CD4-positive, alpha-beta T cell treated with Interleukin-4 for 4 hours (primary cell): ENCODE data around the gene BACH2.
"Not testable (repeated sequence)": the region's sequence is repeated elsewhere in the genome, so short reads cannot be mapped to it uniquely, and the experiment has no call there.

Source experiments
- DNase-seq: peaks from one replicate; pipeline ENCODE4 v3.0.0-alpha.2; 2020

Gene BACH2

DNA sequence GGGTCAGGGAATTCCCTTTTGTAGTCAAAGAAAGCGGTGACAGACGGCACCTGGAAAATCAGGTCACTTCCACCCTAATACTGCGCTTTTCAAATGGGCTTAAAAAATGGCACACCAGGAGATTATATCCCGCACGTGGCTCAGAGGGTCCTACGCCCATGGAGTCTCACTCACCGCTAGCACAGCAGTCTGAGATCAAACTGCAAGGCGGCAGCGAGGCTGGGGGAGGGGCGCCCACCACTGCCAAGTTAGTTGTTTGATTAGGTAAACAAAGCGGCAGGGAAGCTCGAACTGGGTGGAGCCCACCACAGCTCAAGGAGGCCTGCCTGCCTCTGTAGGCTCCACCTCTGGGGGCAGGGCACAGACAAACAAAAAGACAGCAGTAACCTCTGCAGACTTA lies 242.4 kb downstream of the BACH2 start:
- DNase-seq: not testable (repeated sequence)

DNA sequence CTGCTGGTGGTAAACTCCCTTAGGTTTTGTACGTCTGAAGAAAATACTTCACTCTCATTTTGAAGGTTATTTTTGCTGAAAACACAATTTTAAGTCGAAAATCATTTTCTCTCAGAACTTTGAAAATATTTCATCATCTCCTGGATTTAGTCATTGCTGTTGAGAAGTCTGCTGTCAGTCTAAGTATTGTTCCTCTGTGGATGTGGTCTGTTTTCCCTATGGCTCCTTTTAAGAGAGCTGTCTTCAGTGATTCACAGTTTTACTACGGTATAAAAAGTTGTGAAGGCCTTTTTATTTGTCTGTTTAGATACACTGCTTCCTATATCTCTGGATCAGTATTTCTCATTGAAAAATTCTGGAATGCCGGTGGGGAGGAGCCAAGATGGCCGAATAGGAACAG lies 243.0 kb downstream of the BACH2 start:
- no peak for DNase-seq

DNA sequence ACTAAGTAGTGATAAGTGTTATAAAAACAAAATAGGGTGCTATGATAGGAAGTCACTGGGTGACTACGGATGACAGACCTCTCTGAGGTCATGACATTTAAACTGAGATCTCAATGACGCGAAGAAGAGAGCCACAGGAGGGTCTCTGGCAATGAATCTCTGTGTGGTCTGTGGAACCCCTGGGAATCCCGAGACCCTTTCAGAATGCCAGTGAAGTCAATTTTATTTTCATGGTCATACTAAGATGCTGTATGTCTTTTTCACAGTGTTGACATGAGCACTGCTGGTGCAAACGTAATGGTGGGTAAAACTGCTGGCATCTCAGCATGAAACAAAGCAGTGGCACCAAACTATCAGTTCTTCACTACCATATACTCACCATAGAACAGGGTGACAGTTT lies 247.3 kb downstream of the BACH2 start:
- DNase-seq: no peak

DNA sequence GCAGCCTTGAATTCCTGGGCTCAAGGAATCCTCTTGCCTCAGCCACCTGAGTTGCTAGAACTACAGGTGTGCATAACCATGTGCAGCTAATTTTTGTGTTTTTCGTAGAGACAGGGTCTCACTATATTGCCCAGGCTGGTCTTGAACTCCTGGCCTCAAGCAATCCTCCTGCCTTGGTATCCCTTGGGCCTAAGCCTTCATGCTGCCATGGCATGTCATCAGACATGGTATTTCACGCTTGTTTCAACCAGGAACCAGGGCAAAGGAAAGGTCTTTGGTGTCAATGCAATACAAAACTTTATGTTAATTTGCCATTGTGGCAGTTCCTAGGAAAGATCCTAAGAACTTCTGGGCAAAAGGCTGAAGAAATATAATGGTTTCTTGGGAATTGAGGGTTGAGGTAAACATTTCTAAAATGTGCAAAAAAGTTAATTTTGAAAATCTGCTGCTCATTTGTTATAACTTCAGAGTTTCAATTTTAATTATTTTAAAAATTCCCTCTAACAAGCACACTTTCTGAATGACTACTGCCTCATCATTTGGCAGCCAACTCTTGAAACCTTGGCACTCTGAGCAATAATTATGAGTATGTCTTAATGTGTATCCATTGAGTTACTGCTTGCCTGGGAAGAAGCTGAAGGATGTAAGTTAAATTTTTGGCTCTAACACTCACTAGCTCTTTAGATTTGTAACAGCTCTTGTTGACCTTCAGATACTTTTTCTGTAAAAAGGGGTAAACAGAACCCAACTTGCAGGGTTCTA lies 248.3 kb downstream of the BACH2 start:
- no peak for DNase-seq

DNA sequence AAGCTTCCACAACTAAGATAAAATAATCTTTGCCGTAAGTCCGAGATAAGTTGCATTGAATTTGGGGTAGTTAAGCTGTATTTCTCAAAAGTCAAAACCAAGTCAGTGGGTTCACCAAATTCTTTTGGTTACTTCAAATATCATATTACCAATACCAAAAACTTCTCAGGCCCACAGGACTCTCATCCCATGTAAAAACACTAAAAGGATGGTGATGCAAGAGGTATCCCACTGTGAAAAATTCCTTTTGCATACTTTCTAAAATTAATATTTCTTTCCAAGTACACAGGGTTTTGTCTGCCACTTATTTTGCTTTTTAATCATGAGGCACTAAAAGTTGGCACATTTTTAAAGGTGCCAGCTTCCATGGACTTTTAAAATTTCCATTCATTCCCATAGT lies 251.1 kb downstream of the BACH2 start:
- DNase-seq: no peak

DNA sequence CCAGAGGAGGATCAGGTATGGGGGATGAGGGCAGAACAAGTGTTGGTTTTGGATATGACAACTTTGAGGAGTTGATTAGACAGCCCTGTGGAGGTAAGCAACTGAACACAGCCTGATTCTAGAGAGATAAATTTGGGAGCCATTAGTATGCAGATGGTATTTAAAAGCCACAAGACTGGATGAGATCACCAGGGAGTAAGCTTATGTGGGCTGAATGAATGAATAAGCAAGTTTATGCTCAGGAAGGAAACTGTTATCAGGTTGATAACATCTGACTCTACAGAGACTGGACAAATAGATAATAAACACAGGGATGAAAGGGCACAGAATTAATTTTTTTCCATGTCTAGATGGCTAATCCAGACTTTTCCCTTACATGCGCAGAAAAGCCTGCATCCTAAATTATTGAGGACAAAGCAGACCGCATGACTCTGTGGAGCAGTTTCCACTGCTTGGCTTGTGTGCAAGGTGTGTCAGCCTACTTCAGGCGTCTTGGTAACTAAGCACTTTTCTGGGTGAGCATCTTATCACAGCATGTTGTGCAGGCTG lies 251.7 kb downstream of the BACH2 start:
- no peak for DNase-seq

DNA sequence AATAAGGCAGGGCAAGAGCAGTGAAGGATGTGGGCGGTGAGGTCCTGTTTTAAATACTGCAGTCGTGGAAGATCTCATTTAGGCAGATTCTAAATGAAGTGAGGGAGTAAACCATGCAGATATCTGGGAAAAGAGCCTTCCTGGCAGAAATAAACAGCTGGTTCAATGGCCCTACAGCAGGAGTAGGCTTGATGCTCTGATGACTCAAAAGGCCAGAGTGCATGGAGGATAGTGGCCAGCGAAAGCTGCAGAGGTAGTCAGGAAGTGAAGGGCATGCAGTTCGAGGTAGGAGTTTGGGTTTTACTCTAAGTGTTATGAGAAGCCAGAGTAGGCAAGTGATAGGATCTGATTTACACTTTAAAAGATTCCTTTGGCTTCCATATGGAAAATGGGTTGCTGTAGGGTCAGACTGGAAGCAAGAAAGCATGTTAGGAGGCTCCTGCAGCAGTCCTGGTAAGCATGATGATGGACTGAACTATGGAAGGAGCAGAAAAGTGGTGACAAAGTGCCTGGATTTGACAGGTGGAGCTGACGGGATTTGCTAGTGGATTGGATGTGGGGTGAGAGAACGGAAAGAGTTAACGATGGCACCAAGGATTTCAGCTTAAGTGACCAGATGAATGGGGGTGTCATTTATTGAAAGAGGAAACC lies 252.3 kb downstream of the BACH2 start:
- DNase-seq: no peak

DNA sequence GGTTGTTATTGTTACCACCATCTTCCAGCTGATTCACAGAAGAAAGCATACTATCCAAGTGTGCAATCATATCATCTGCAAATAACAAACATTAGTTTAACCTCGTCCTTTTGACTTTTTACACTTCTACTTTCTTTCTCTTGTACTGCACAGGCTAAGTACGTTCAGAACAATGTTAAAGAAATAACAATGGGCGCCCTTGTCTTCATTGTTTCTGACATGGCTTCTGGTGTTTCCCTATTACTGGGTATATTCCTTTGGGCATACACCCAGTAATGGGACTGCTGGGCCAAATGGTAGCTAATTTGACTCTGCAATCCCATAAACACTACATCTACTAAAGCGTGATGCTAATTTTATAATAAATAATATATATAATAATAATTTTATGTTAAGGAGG lies 255.7 kb downstream of the BACH2 start:
- no peak for DNase-seq

DNA sequence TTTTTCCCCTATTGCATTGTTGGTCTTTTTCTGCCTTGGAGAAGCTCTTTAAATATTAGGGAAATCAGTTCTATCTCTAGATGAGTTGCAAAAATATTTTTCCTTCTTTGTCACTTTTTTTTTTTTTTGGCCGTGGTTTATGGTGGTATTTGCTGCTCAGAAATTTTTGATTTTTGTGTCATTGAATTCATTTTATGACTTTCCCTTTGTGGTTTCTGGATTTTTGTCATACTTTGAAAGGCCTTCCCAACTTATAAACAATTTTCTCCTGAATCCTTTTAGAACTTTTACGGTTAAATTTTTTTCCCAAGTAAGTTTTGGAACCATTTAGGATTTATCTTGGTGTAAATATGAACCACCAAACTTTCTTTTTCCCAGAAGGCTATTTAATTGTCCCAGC lies 256.7 kb downstream of the BACH2 start:
- DNase-seq: no peak

DNA sequence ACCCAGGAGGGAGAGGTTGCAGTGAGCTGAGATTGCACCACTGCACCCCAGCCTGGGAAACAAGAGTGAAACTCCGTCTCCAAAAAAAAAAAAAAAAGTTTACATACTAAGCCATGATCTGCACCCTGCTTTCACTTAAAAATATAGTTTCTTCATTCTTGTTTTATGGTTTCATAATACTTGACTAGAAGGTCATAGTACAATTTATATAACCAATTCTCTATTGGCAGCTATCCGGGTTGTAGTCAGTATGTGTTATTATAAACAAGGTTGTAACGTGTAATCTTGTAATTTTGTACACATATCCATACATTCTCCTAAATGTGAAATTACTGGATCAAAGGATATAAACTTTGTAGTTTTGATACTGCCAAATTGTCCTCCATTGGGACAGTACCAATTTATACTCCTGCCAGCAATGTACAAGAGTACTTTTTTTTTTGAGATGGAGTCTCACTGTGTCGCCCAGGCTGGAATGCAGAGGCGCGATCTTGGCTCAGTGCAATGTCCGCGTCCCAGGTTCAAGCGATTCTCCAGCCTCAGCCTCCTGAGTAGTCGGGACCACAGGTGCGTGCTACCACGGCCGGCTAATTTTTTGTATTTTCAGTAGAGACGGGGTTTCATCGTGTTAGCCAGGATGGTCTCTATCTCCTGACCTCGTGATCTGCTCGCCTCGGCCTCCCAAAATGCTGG lies 257.5 kb downstream of the BACH2 start:
- DNase-seq: no peak

DNA sequence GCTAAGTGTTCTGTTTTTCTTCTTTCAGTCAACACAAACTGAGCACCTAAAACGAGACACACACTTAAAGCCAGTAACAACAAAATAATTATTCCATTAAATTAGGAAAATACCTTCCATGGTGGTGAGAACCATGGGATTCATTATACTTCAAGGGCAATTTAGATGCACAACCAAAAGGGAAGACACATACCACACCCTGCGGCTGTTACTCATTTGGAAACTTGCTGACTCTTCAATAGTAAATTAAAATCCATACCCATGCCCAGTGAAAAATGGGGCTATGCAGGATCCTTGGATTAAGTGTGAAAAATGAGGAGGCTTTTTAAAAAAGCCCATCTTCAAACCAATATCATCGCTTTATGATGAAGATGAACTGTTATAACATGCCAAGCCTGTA lies 259.7 kb downstream of the BACH2 start:
- DNase-seq: no peak

DNA sequence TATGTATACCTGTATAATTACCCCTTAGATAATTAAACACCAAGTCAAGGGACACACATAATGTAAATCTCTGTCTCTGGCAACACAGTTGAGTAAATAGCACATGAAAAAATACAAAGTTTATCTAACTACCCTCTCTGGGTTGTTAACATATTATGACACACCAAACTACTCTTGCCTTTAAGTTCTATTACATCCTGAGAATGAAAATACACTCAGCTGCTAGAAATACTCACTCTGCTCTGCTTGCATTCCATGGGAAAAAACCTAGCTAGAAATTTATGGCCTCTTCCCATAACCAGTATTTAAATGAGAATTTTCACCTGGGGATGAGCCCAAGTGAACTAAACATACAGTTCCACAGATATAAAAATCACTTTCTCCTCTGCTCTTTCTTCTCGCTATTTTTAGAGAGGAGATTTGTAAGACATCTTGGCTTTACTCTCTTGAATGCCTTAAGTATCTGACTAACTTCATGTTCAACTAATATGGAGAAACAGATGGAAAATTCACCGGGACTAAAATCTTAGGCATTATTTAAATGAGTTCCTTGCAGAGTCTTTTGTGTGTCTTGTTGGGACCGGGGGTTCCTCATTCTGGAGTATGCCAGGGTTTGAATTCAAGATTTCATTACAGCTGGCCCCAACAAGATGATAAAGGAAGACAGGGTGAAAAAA lies 261.5 kb downstream of the BACH2 start:
- no peak for DNase-seq

DNA sequence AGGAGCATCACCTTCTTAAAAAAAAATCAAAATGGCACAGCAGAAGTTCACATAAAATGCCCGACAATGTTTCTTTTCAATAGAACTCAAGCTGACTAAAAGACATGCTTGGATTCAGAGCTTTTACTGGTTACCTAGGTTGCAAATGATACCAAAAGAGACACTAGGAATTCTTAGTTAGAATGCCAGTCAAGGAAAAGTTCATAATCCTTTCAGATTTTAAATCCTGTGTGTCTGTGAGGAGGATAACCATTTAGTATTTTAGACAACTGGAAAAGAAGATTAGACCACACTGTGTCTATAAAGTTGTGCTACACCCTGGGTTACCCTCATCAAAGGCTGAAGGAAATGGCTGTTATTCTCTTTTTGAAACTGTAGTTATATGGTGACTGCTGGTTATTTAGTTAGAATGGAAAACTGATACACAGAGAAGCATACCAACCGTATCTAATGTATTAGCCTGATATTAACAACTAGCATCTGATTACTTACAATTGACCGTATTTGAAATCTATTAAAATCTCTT lies 262.8 kb downstream of the BACH2 start:
- no peak for DNase-seq

DNA sequence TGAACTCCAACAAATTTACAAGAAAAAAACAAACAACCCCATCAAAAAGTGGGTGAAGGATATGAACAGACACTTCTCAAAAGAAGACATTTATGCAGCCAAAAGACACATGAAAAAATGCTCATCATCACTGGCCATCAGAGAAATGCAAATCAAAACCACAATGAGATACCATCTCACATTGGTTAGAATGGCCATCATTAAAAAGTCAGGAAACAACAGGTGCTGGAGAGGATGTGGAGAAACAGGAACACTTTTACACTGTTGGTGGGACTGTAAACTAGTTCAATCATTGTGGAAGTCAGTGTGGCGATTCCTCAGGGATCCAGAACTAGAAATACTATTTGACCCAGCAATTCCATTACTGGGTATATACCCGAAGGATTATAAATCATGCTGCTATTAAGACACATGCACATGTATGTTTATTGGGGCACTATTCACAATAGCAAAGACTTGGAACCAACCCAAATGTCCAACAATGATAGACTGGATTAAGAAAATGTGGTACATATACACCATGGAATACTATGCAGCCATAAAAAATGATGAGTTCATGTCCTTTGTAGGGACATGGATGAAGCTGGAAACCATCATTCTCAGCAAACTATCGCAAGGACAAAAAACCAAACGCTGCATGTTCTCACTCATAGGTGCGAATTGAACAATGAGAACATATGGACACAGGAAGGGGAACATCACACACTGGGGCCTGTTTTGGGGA lies 264.0 kb downstream of the BACH2 start:
- not testable (repeated sequence) for DNase-seq

DNA sequence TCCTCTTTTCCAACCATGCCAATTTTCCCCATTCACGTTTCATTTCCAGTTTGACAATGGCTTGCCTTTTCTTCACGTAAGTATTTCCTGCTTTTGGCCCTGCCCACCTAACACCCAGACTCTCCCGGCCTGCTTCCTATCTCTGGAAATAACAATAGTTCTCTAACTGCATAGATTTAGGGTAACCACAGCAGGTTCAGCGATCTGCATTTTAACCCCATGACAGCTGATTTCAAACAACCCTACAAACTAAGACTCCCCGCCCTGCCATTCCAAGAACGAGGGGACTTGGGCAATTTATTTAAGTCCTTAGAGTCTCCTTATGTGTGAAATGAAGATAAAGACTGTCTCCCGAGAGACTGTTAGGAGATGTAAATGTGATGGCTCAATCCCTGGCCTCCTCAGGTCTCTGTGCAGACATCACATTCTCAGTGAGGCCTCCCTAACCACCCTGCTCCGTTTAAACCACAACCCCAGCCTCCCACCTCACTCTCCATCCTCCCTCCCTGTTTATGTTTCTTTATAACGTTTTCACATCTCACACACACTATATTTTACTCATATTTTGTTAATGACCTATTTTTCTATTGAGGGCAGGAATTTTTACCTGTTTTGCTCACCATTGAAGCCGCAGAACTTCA lies 267.5 kb downstream of the BACH2 start:
- DNase-seq: no peak

DNA sequence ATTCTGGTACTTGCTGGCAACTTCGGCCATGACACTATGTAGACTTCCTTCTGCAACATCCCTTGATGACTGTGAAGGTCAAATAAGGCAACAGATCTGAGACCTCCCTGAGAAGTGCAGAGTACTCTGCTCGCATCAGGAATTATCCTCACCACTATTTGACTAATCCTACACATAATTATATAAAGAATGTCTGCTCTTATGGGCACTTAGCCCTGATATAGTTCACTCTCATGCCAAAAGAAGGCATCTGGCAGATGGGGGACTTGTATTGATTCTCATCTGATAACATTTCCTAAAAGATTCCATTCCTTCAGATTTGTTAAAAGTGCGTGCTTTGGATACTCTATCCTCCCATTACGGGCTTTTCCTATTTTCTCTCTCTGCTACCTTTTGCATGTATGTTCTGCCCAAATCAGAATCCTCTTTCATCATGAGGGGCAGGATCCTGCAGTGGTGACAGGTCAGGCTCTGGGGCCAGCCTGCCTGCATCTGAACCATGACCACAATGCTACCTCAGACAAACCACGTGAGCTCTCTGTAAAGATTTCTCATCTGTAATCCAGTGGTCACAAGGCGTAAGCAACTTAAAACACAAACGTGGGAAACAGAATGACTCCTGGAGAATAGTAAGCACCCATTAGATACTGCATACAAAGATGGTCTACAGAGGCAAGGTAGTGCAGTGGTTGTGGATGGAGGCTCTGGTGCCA lies 268.4 kb downstream of the BACH2 start:
- no peak for DNase-seq

DNA sequence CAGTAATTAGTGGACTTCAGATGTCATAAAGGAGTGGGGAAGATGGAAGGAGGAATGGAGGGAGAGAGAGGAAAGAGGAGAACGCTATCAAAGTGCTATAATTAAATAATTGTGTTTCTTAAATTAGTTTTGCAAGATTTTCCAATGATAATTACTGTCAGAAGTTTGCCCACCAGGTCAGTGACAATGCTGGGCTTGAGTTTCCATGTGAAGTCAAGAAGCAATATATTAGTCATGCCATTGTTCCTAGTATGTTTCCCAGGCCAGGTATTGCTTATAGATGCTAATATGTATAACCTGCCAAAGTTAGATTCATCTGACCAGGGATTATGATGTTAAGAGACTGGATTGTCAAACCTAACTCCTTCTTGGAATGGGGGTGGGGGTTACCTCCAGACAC lies 270.4 kb downstream of the BACH2 start:
- no peak for DNase-seq

DNA sequence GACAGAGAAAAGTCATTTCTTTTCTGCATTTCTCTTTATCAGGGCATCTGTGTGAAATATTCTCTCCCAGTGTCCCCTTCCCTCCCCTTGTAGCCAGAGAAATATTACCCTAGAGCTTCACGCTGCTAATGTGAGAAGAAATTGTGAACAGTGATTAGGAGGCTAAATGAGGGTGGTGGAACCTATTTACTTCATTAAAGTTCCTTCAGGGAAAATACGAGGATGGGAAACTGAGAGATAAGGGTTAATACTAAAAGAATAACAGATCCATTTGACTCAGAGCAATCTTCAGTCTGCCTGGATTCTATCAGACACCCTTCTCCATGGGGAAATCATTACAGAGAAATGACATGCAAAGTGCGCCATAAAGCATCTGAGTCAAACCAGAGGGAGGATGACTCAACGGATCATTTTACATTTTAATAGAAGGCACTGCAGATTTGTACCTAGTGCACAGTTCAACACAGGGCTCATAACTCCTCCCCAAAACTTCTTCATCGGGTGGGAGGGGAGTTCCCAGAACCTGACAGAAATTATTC lies 271.1 kb downstream of the BACH2 start:
- peak; percentile 25 for DNase-seq

DNA sequence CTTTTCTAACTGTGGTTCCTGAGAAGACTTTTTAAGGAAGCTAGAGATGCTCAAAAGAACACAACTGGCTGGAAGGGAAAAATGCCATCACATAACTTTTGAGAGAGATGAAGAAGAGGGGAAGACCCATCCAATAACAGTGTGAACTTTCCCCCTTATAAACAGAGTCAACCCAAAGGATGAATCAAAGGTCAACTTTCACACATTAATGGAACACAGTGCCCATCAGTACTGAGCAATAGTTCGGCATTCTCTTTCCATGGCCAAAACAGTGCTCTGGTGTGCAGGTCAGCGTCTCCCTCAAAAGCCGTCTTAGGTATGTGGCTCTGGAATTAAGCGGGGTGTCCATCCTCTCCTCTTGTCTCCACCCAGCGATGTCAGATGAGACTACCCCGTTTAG lies 272.0 kb downstream of the BACH2 start:
- DNase-seq: no peak

DNA sequence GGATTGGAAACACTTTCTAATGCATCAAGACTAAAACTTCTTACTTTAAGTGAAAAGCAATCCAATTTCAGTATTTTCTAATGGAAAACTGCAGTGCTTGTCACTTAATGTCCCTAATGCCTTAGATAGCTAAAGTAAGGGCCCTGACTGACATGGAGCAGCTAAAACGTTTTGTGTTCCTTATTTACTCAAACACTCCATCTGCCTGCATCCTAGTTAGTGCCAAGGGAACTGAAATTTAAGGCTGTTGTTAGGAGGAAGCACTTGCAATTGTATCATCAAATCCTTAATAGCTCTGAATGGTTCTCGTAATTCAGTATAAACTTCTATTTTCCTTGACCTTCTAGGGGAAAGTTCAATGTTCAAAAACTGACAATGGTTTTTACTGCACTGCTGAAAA lies 274.9 kb downstream of the BACH2 start:
- DNase-seq: no peak

DNA sequence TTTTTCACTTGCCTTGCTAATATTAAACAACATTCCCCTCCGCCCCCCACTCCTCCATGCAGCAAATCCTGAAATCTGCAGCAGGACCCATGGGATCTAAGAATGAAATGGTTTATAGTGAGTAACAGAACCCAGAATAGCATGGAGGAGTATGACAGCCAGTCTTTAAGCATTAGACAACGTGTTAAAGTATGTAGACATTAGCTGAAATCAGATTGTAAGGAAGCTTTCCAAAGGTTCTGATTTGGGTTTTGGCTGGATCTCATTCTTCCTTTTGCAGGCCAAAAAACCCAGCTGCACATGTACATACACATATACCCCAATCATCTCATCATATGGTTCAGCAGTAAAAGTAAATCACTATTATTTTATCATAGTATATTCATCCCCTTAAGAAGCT lies 275.9 kb downstream of the BACH2 start:
- no peak for DNase-seq
